NCI-H774 (cell line): ENCODE data around the gene LRP1B.
"Not testable (repeated sequence)": the region's sequence is repeated elsewhere in the genome, so short reads cannot be mapped to it uniquely, and the experiment has no call there.

Experiments used
- DNase-seq: peaks from one replicate; lab custom pipeline; 2025; lab: John Stamatoyannopoulos, UW

The LRP1B gene

GRCh38 chr2:141015341-141016047, 1115.3 kb downstream of the LRP1B start:
- no peak for DNase-seq

GRCh38 chr2:141003967-141004657, 1126.7 kb downstream of the LRP1B start:
- DNase-seq, result no peak

DNA sequence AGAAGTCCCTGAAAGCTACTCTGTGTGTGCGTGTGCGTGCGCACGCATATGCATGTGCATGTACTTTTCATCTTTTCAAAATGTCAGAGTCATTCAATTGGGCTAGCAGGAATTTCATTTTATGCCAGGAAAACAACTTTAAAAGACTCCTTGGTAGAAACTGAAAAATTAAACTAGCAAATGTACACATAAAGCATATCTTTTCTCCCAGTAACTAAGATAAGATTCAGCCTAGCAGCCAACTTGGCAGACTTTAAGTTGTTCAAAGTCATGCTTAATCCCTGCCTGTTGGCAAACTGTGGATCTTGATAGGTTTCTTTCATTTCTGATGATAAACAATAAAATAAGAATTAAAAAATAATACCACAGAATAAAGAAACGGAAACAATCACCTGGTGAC, 1129.1 kb downstream of the LRP1B start:
- DNase-seq, result no peak

- no peak for DNase-seq
These were observed 1132.2 kb downstream of the LRP1B start for GRCh38 chr2:140998577-140998976.

GRCh38 chr2:140998017-140998416, 1132.8 kb downstream of the LRP1B start:
- DNase-seq, result no peak

DNA sequence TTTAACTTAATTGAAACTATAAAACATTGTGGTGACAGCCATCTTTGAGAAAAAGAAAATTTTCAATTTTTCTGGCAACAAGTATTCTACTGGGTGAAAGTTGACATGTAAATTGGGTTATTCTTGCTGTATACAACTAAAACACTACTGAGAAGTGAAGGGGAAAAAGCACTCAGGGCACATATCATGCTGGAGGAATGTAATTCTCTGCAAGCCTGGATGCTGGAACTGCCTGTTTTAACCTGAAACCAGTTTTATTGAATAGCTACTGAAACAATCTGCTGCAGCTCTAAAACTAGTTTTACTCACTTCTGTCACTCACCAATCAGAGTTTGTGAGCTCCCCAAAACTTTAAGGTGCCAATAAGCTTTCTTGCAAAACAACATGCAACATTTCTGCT, 1136.0 kb downstream of the LRP1B start:
- DNase-seq, result no peak

DNA sequence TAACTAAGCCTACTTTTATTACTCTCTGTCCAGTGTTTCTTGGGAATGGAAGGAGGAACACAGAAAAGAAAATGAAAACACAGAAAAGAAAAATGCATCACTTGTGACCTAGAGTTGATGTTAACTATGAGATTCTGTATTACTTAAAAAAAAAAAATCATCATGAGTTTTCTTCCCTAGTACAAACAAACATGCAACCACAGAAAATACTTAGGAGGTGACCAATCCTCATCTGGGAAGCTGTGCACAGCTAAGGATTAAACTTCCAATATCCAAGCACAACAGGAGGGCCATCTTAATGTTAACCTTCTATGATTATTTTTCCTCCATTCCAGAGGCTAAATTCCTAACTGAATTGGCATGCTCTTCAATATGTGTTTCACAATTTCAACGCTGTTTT, 1140.4 kb downstream of the LRP1B start:
- DNase-seq, result no peak

DNA sequence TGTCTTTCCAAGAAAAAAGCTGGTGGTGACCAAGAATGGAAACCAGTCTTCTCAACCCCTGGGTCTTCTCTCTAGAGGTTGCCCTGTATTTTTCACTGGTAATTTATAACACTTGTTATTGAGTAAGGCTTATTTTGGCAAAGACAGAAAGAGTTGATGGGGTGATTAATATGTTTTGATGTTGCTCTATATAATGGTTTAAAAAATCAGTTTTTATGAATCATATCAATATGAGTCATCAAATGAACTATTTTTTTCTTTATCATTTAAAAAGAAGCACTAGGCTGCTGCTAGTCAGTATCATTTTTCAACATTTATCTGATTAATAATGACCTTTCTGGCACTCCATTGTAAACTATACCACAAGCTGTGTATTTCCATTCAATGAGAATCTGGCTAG, 1142.2 kb downstream of the LRP1B start:
- no peak for DNase-seq

DNA sequence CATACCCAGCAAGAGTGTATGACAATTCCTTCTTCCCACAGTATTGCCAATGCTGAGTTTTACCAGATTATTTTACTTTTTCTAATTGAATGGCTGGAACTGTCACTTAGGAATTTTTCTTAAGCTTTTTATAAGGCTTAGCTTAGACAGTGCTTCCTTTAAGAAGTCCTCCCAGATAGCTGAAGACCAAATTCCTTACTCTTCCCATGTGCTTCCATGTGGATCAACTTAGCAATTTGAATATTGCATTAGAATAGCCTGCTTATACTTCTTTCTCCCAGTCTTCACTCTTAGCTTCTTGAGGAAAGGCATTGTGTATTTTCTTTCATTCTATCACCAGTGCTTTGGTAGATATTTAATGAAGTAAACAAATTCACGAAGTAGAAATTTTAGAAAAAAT, 1144.4 kb downstream of the LRP1B start:
- no peak for DNase-seq

DNA sequence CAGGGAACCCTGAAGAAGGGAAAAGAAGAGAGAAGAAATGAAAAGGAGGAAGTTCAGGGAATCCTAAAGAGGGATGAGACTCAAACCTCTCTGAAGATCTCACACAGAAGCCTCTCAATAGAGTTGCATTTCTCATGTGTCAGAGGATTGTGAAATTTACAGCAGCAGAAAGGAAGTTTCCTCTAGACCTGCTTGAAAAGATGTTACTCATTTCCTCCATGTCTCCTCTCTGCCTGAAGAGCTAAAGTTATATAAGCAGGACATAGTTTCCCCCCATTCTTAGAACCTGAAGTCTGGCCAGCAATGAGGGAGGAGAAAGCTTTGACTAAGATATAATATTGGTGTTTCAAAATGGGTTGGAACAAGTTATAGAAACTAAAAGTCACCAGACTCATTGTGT, 1155.6 kb downstream of the LRP1B start:
- DNase-seq, result no peak

- no peak for DNase-seq
These were observed 1158.1 kb downstream of the LRP1B start for GRCh38 chr2:140972724-140973123.

DNA sequence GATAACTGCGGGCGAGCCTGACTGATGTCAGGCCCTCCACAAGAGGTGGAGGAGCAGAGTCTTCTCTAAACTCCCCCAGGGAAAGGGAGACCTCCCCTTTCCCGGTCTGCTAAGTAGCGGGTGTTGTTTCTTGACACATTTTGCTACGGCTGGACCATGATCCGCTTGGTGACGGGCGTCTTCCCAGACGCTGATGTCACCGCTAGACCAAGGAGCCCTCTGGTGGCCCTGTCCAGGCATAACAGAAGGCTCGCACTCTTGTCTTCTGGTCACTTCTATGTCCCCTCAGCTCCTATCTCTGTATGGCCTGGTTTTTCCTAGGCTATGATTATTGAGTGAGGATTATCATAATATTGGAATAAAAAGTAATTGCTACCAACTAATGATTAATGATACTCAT, 1166.5 kb downstream of the LRP1B start:
- DNase-seq, result not testable (repeated sequence)

DNA sequence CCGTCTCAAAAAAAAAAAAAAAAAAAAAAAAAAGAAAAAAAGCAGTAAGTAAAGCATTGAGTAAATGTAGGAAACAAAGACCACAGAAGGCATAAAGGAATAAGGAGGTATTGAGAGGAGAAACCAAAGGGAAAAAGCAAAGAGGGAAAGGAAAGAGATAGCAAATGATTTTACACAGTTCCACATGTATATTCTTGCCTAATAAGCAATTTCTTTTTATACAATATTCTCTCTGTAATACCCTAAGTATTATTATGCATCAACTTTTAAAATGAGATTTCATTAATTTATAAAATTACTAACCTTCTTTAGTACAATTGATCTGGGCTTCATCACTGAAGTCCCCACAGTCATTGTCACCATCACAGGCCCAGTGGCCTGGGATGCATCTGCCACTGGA, 1180.9 kb downstream of the LRP1B start:
- DNase-seq, result no peak

GRCh38 chr2:140947236-140947635, 1183.6 kb downstream of the LRP1B start:
- no peak for DNase-seq

DNA sequence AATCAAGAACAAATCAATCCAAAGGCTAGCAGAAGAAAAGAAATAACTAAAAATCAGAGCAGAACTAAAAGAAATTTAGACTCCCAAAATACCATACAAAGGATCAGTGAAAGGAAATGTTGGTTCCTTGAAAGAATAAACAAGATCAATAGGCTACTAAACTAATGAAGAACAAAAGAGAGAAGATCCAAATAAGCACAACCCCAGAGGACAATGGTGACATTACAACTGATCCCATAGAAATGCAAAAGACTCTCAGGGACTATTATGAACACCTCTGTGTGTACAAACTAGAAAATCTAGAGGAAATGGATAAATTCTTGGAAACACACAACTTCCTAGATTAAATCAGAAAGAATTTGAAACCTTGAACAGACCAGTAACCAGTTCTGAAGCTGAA, 1186.9 kb downstream of the LRP1B start:
- DNase-seq, result no peak

- no peak for DNase-seq
These were observed 1188.5 kb downstream of the LRP1B start for GRCh38 chr2:140942284-140942683.

- no peak for DNase-seq
These were observed 1201.0 kb downstream of the LRP1B start for GRCh38 chr2:140929849-140930248.

DNA sequence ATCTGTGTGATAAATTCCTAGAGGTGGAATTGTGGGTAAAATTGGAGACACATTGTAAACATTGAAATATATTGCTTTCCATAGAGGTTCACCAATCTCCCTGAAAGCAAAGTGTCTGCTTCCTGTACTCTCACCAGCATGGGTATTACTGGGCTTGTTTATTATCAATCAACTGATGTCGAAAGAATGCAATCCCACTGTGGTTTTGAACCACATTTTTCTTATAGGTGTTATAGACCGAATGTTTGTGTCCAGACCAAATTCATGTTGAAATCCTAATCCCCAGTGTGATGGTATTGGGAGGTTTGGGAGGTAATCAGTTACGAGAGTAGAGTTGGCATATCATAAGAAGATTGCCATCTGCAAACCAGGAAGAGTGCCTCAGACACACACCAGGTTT, 1212.4 kb downstream of the LRP1B start:
- no peak for DNase-seq

DNA sequence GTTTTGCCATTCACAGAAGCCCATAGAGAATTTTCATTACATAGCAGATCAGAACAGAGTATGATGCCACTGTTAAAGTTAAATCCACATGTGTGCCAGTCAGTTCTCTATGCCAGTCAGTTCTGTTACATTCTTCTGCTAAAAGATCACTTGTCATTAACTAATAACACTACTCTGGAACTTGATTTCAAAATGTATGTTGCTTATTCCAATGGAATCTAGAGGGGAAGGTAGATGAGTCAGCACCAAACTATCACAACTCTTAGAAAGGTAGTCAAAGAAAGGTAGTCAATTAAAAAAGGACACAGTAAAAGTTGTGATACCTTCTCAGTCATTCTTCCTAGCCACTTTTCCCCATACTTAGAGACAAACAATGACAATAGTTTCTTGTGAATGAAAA, 1214.4 kb downstream of the LRP1B start:
- DNase-seq, result no peak

GRCh38 chr2:140910683-140911082, 1220.1 kb downstream of the LRP1B start:
- DNase-seq, result no peak

DNA sequence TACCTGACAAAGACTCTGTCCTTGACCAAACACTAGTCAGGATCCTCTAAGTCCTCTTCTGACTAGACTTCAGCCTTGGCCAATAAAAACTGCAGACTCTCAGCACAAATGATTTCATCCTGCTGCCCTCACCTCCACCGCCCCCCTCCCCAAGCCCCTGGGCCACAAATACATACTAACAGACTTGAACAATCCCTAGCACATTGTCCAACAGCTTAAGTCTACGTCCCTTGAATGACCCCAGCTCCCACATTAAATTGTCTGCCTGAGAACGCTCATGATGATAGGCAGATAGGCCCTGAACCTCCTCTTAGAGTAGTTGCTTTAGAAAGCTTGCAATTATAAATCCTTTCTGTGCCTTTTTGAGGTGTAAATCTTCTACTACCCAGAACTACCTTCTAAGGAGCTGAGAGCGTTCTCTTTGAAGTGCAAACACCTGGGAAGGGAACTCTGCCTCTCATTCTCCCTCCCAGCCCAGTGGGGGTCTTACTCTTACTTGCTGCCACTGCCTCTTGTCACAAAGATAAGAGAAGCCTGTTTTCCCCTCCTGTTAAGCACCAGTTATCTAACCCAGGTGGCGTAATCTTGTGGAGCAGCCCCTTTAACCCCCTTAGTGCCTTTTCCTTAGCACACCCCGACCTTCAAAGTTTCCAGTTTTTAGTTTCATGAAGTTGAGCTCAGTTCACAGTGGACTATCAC, 1225.6 kb downstream of the LRP1B start:
- DNase-seq, result no peak

- DNase-seq, result no peak
These were observed 1235.4 kb downstream of the LRP1B start for GRCh38 chr2:140895378-140895777.

- no peak for DNase-seq
These were observed 1237.1 kb downstream of the LRP1B start for GRCh38 chr2:140893685-140894084.
